Ascending aorta (tissue), 2 donors: ENCODE data around the gene STX18. TPM values are rescaled to one million over a fixed set of nuclear protein-coding genes. Genes with fewer than 3 reads are reported as not detected.

Experiments used
- DNase-seq, 2 donors: peaks; one replicate each; pipeline ENCODE4 v3.0.0-alpha.2; 2019; ENCODE audit warnings: low spot score in 2 of 2
- H3K27ac ChIP-seq, 2 donors: fragments of 200-600 bp; sonication (generic); one replicate each; pipeline ENCODE4 v1.5.1; 2016 to 2017; ENCODE audit warnings: mild to moderate bottlenecking in 1 of 2
- H3K27me3 ChIP-seq: fragments of 200-600 bp; sonication (generic); one replicate; pipeline ENCODE4 v1.5.1; 2017
- H3K36me3 ChIP-seq, 2 donors: fragments of 200-600 bp; sonication (generic); one replicate each; pipeline ENCODE4 v1.5.1; 2016
- H3K4me1 ChIP-seq, 2 donors: fragments of 200-600 bp; sonication (generic); one replicate each; pipeline ENCODE4 v1.5.1; 2016 to 2017; ENCODE audit warnings: mild to moderate bottlenecking in 1 of 2
- H3K4me3 ChIP-seq, 2 donors: fragments of 200-600 bp; sonication (generic); one replicate each; pipeline ENCODE4 v1.5.1; 2016 to 2017; ENCODE audit warnings: mild to moderate bottlenecking in 1 of 2
- H3K9me3 ChIP-seq, 2 donors: fragments of 200-600 bp; sonication (generic); one replicate each; pipeline ENCODE4 v1.5.1; 2016
- intact Hi-C: fragments of 100-400 bp; cut with DNase I; formaldehyde crosslinking; loops from one replicate; pipeline ENCODE4 v1.15.1; 2023
- total RNA-seq: library from RNA; depleted of rRNA; stranded (reverse); fragments of >200 nt; gene quantifications from one replicate; pipeline ENCODE4 v1.1.0, GENCODE V29; 2016
- TF ChIP-seq, protein P1 (sequence below), 3 experiments: fragments of 200-600 bp in 2 of 3; fragments of 450-650 bp in 1 of 3; sonication (generic) in 2 of 3; IDR thresholded peaks; one replicate each; pipeline ENCODE4 v1.5.1; 2016 to 2019; ENCODE audit warnings: antibody characterized with exemption in 3 of 3, mild to moderate bottlenecking in 1 of 3, moderate library complexity in 1 of 3

STX18 gene
- total RNA-seq, 1 donor from 2014 or later = 28.2 TPM

DNA sequence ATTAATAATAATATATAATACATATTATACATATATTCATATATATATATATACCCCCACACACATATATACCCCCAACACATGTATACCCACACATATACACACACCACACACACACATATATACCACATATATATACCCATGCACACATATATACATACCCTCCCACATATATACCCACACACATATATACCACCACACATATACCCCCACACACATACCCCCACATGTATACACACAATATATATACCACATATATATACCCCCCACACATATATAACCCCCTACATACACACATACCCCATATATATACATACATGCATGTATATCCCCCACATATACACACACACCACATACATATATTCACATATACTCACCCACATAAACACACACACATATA lies 103.0 kb downstream of the STX18 start:
- no peak overlapping the region for H3K4me3 ChIP-seq
- H3K36me3 ChIP-seq = peaks cover 17 to 22% of the 10 kb centered on the region in 2 donors
- no peaks in the 10 kb centered on the region for H3K9me3 ChIP-seq
- TF ChIP-seq, protein P1, sequence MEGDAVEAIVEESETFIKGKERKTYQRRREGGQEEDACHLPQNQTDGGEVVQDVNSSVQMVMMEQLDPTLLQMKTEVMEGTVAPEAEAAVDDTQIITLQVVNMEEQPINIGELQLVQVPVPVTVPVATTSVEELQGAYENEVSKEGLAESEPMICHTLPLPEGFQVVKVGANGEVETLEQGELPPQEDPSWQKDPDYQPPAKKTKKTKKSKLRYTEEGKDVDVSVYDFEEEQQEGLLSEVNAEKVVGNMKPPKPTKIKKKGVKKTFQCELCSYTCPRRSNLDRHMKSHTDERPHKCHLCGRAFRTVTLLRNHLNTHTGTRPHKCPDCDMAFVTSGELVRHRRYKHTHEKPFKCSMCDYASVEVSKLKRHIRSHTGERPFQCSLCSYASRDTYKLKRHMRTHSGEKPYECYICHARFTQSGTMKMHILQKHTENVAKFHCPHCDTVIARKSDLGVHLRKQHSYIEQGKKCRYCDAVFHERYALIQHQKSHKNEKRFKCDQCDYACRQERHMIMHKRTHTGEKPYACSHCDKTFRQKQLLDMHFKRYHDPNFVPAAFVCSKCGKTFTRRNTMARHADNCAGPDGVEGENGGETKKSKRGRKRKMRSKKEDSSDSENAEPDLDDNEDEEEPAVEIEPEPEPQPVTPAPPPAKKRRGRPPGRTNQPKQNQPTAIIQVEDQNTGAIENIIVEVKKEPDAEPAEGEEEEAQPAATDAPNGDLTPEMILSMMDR (IDR thresholded peaks at IDR 0.05) = no peak
- no peaks in the 10 kb centered on the region for H3K27me3 ChIP-seq
- intact Hi-C loops = no loop called here
- H3K4me1 ChIP-seq = no peaks in the 10 kb centered on the region
- no peak overlapping the region for H3K27ac ChIP-seq
- DNase-seq = no peak

DNA sequence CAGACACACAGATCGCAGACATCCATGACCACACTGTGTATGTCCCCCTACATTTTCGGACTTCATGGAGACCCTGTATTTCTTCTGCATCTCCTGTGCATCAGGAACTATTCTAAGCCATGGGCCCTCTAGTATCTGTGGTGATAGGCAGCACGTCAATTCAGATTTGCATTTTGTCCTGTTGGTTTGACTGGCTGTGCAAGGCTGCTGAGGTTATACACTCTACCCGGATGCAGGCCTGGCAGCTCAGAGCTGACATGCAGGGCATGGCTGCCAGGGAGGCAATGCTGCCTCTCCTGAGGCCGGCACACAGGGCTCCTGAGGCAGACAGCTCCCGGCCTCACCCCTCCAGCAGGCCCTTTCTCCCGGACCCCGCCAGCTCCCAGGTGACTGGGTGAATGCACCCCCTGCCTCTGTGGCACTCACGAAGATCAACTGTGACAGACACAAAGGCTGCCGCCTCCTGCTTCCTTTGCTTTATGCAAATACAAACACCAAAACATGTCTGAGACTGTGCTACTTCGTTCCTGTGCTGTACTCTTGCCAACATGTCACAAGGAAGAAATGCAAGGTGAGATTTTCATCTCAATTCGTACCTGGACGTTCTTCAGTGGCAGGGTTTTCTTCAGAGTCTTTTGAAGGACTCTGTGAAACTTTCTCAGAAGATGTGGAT lies 103.9 kb downstream of the STX18 start:
- no peak for DNase-seq
- Histone ChIP-seq H3K27ac (no peak overlapping the region), H3K4me3 (no peak overlapping the region), H3K27me3 (no peaks in the 10 kb centered on the region), H3K36me3 (peaks cover 17 to 24% of the 10 kb centered on the region in 2 donors), H3K9me3 (no peaks in the 10 kb centered on the region), H3K4me1 (no peaks in the 10 kb centered on the region)
- intact Hi-C loops = no loop called here
- TF ChIP-seq, protein P1 (IDR thresholded peaks at IDR 0.05) = no peak

DNA sequence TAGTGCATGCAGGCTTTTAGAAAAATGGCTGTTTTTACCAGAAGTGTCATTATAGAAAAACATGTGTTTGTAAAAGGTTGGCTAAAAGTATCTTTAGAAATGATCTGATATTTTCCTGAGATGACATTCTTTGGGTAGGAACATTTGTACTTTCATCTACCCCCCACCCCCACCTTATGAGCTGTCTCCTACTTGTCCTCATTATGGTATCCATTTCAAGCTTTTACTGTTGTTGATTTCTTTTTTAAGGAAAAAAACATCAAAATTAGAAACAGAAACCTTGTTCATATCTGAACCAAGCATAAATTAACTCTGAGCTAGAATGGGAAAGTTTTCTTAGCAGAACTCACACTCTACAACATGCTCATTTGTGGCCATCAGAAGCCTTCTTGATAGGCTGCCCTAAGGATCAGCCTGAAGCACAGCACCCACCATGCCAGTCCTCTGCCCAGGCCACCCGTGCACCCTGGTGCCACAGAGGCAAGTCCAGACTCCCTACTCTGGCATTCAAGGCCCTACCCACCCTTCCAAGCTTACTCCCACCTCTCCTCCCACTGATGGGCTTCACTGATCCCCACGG lies 105.5 kb downstream of the STX18 start:
- Histone ChIP-seq H3K9me3 (no peaks in the 10 kb centered on the region), H3K27ac (no peak overlapping the region), H3K36me3 (peaks cover 22 to 29% of the 10 kb centered on the region in 2 donors), H3K27me3 (no peaks in the 10 kb centered on the region), H3K4me1 (no peaks in the 10 kb centered on the region), H3K4me3 (no peak overlapping the region)
- intact Hi-C loops = no loop called here
- no peak for DNase-seq
- TF ChIP-seq, protein P1 (IDR thresholded peaks at IDR 0.05) = no peak

DNA sequence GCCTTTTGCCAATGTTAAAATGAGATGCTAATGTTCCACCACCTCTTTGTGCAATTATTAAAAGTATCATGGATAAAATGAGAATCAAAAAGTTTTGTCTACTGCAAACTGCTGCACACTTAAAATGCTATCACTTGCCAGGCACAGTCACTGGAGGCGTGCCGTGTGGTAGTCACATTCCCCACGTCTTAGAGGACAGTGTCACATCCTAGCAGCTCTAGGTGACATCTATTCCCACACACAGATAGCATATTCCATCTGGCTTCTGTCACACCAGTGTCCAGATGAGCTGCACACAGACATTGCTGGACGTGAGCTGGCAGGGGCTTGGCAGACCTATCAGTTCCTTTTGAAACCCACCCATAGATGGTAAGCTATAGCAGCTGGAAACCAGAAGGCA lies 107.9 kb downstream of the STX18 start:
- TF ChIP-seq, protein P1 (IDR thresholded peaks at IDR 0.05) = no peak
- no peak for DNase-seq
- intact Hi-C loops = no loop called here
- Histone ChIP-seq H3K27me3 (no peaks in the 10 kb centered on the region), H3K4me1 (no peaks in the 10 kb centered on the region), H3K27ac (no peak overlapping the region), H3K36me3 (peaks cover 24 to 29% of the 10 kb centered on the region in 2 donors), H3K4me3 (no peak overlapping the region), H3K9me3 (no peaks in the 10 kb centered on the region)

DNA sequence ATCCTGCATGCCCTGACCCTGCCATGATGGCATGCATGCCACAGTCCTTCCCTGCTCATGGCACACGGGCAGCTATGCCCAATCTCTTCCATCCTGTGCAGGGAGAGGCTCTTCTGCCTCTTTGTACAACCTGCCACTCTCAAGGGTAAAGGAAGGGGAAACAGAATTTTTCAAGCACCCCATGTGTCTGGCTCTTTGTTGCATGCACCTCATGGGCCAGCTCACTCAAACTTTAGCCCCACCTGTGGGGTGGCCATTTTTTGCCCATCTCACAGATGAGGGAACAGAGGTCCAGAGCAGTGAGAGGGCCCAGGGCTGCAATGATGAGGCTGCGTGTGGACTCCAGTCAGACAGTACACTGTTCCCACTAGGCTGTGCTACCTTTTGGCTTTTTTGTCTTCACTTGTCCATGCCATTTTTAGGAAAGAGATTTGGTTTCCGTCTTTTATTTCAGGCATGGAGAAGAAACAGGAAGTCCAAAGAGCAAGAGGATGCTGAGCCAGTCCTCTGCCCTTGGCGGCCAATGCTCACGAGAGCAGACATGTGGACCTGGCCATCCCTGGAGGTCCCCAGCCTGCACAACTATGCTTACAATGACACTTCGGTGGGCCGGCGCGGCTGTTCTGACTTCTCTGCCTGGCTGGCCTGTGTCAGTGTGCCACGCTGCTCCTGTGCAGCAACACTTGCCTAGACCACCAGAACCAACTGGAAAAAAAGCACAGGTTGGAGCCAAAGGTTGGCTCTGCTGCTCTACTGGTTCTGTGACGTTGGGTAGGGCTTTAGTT lies 109.3 kb downstream of the STX18 start:
- DNase-seq = no peak
- TF ChIP-seq, protein P1 (IDR thresholded peaks at IDR 0.05) = no peak
- intact Hi-C loops = no loop called here
- Histone ChIP-seq H3K27me3 (no peaks in the 10 kb centered on the region), H3K4me3 (no peak overlapping the region), H3K9me3 (no peaks in the 10 kb centered on the region), H3K27ac (no peak overlapping the region), H3K36me3 (peaks cover 21 to 23% of the 10 kb centered on the region in 2 donors), H3K4me1 (no peaks in the 10 kb centered on the region)
